GM20000 (cell line): ENCODE data around the gene KRTAP12-3.
"Not testable (repeated sequence)": the region's sequence is repeated elsewhere in the genome, so short reads cannot be mapped to it uniquely, and the experiment has no call there.

Source experiments
- DNase-seq: peaks from one replicate; pipeline ENCODE4 v3.0.0; 2012; ENCODE audit warnings: low spot score
- TF ChIP-seq, protein P1 (sequence below): IDR thresholded peaks from 2 replicates; pipeline ENCODE4 v1.5.1; 2012; ENCODE audit warnings: mild to moderate bottlenecking, control low read depth; ENCODE audit errors: extremely low read depth, missing control alignments

KRTAP12-3 gene

GRCh38 chr21:44684483-44684882, 26.8 kb downstream of the KRTAP12-3 start:
- TF ChIP-seq, protein P1, sequence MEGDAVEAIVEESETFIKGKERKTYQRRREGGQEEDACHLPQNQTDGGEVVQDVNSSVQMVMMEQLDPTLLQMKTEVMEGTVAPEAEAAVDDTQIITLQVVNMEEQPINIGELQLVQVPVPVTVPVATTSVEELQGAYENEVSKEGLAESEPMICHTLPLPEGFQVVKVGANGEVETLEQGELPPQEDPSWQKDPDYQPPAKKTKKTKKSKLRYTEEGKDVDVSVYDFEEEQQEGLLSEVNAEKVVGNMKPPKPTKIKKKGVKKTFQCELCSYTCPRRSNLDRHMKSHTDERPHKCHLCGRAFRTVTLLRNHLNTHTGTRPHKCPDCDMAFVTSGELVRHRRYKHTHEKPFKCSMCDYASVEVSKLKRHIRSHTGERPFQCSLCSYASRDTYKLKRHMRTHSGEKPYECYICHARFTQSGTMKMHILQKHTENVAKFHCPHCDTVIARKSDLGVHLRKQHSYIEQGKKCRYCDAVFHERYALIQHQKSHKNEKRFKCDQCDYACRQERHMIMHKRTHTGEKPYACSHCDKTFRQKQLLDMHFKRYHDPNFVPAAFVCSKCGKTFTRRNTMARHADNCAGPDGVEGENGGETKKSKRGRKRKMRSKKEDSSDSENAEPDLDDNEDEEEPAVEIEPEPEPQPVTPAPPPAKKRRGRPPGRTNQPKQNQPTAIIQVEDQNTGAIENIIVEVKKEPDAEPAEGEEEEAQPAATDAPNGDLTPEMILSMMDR: no peak
- no peak for DNase-seq

GRCh38 chr21:44685050-44685449, 27.3 kb downstream of the KRTAP12-3 start:
- DNase-seq: not testable (repeated sequence)

GRCh38 chr21:44686000-44686781, 28.5 kb downstream of the KRTAP12-3 start:
- no peak for DNase-seq
- TF ChIP-seq, protein P1: no peak

GRCh38 chr21:44686843-44687561, 29.3 kb downstream of the KRTAP12-3 start:
- DNase-seq: no peak
- TF ChIP-seq, protein P1: no peak

DNA sequence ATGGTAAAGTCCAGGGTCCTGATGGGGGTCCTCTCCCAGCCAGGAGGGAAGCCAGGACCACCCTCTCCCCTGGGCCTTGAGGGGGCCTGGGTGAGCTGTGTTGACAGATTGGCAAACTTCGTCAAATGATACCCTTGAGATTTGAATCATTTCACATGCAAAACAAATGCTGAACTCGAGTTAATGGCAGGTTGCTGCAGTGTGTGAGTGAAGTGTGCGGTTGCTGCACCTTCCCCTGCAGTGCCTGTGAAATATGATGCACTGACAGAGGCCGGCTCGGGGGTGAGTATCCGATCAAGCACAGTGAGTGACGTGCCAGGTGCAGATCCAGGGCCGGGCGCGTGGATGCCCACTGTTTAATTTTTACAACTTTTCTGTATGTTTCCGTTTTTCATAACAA, 29.9 kb downstream of the KRTAP12-3 start:
- TF ChIP-seq, protein P1: no peak
- no peak for DNase-seq

DNA sequence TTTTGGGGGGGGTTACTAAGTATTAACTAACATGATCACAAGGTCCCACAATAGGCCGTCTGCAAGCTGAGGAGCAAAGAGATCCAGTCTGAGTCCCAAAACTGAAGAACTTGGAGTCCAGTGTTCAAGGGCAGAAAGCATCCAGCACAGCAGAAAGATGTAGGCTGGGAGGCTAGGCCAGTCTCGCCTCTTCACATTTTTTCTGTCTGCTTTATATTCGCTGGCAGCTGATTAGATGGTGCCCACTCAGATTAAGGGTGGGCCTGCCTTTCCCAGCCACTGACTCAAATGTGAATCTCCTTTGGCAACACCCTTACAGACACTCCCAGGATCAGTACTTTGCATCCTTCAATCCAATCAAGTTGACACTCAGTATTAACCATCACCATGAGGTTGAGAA, 32.0 kb downstream of the KRTAP12-3 start:
- DNase-seq: not testable (repeated sequence)

DNA sequence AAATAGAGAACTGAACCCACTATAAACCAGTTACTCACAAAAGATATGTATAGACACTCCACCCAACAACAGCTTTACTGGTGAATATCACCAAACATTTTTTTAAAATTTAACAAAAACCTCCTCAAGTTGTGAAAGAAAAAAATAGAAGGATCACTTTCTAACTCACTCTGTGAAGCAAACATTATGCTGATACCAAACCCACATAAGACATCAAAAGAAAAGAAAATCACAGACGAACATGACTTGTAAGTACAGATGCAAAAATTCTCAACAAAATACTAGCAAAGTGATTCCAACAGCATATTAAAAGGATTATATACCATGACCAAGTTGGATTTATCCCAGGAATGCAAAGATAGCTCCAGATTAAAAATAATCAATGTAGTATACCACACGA, 34.0 kb downstream of the KRTAP12-3 start:
- no peak for DNase-seq
- TF ChIP-seq, protein P1: no peak

GRCh38 chr21:44692798-44693512, 35.2 kb downstream of the KRTAP12-3 start:
- DNase-seq: no peak
- TF ChIP-seq, protein P1: no peak
